ENCODE results near the gene CRCP. TPM values are rescaled to one million over a fixed set of nuclear protein-coding genes. Genes with fewer than 3 reads are reported as not detected.
A peak's percentile ranks its signal among the peaks of the same experiment; 100 is the strongest.
"Not testable (repeated sequence)": the region's sequence is repeated elsewhere in the genome, so short reads cannot be mapped to it uniquely, and the experiment has no call there.

CRCP gene
- polyA plus RNA-seq, 10 donors, result 17.5 to 25.1 (median 21.9) TPM

- peak; percentile 51 to 83 (median 69) for DNase-seq
Measured at GRCh38 chr7:66150471-66150870, 35.8 kb downstream of the CRCP start.

GRCh38 chr7:66152371-66153191 is 37.9 kb downstream of the CRCP start:
- DNase-seq, result peak in 1 of 3 donors; percentile 30

GRCh38 chr7:66153691-66154090 is 39.0 kb downstream of the CRCP start:
- no peak for DNase-seq

GRCh38 chr7:66156035-66156434 is 41.4 kb downstream of the CRCP start:
- not testable (repeated sequence) for DNase-seq

- DNase-seq, result no peak
Measured at GRCh38 chr7:66157060-66157459, 42.4 kb downstream of the CRCP start.

GRCh38 chr7:66162622-66163021 is 48.0 kb downstream of the CRCP start:
- no peak for DNase-seq

- no peak for DNase-seq
Measured at GRCh38 chr7:66163186-66163610, 48.6 kb downstream of the CRCP start.

- no peak for DNase-seq
Measured at GRCh38 chr7:66164356-66164755, 49.7 kb downstream of the CRCP start.

- peak in 1 of 3 donors; percentile 44 for DNase-seq
Measured at GRCh38 chr7:66167773-66168387, 53.2 kb downstream of the CRCP start.

- DNase-seq, result no peak
Measured at GRCh38 chr7:66169616-66170015, 55.0 kb downstream of the CRCP start.

- peak in 1 of 3 donors; percentile 58 for DNase-seq
Measured at GRCh38 chr7:66170309-66171231, 55.9 kb downstream of the CRCP start.

- not testable (repeated sequence) for DNase-seq
Measured at GRCh38 chr7:66172536-66173401, 58.1 kb downstream of the CRCP start.

- no peak for DNase-seq
Measured at GRCh38 chr7:66173856-66174255, 59.2 kb downstream of the CRCP start.

GRCh38 chr7:66175006-66175405 is 60.4 kb downstream of the CRCP start:
- not testable (repeated sequence) for DNase-seq

- DNase-seq, result no peak
Measured at GRCh38 chr7:66176914-66177313, 62.3 kb downstream of the CRCP start.

GRCh38 chr7:66178258-66178657 is 63.6 kb downstream of the CRCP start:
- DNase-seq, result no peak

GRCh38 chr7:66181329-66181728 is 66.7 kb downstream of the CRCP start:
- DNase-seq, result no peak

GRCh38 chr7:66181845-66182244 is 67.2 kb downstream of the CRCP start:
- DNase-seq, result no peak

- no peak for DNase-seq
Measured at GRCh38 chr7:66182920-66183319, 68.3 kb downstream of the CRCP start.

GRCh38 chr7:66183700-66184099 is 69.1 kb downstream of the CRCP start:
- no peak for DNase-seq

- DNase-seq, result no peak
Measured at GRCh38 chr7:66185680-66186187, 71.1 kb downstream of the CRCP start.
